A549 treated with Mapracorat at 1 μM for 4 hours (cell line): ENCODE results near the gene UBE2Q1. TPM values are rescaled to one million over a fixed set of nuclear protein-coding genes. Genes with fewer than 3 reads are reported as not detected.

ENCODE experiments used
- total RNA-seq: library from RNA; stranded (reverse); fragments of 200-300 nt; extraction: Qiagen RNA extraction; gene quantifications from 5 replicates; pipeline ENCODE4 v1.2.3, GENCODE V29; 2022

Gene UBE2Q1
- total RNA-seq, result 54.0 to 76.5 TPM (median 64.0 TPM) in 5 replicates

DNA sequence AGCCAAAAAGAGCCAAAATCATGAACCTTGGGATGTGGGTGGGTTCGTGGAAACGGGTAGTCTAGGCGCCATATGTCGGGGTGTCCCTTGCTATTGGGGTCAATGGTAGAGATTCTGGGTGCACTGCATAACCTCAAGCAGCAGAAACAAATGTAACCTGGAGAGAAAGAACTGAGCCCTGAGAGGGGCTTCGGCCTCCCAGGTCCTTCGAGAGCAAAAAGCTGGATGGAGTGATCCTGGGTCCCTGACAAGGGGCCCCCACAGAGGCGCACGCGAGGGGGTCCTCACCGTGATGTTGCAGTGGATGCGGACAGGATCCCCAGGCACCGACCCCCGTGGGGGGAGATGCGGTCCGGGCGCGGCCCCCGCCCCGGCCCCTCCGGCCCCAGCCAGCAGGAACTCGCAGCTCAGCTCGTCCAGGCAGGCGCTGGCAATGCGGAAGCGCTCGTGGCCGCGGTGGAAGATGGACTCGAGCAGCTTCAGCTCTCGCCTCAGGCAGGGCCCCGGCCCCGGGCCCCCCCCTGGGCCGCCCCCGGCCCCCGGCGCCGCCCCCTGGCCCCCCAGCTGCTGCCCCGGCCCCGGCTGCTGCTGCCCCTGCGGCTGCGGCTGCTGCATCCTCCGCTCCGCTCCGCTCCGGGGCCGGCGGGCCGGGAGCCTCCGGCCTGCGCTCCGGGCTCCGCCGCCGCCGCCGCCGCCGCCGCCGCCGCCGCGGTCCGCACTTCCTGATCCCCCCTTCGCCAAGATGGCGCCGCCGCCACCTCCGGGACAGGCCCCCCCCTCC lies at the start of gene UBE2Q1:
UBE2Q1 (minus strand) TSS at position 724 of the 781 bp plus-strand sequence; CDS start at position 615, 109 bp downstream.

GRCh38 chr1:154607609-154608396 lies 49.3 kb upstream of the UBE2Q1 start, which contains the start of gene ADAR:
ADAR (minus strand) TSS chr1:154608186; CDS start chr1:154608006, 180 bp downstream.

DNA sequence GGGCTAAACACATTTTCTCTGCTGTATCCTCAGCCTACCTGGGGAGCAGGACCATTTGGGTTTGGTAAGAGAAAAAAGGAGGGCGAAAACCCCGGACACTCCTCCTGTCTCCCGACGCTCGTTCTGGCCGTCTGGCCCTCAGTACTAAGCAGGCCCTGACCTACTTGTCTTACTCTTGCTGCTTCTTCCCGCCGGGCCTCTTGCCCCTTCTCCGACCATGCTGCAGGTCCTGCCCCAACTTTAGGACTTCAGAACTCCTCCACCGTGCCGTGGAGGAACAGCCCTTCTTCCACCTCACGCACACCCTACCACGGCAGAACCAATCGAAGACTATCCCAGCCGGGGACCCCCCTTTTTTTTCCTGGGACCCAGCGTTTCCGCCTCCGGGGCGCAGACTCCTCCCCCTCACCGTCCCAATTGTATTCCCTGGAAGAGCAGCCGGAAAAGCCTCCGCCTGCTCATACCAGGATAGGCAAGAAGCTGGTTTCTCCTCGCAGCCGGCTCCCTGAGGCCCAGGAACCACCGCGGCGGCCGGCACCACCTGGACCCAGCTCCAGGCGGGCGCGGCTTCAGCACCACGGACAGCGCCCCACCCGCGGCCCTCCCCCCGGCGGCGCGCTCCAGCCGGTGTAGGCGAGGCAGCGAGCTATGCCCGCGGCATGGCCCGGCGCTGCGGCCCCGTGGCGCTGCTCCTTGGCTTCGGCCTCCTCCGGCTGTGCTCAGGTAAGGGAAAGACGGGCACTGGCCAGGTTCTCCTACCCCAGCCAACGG lies 9.1 kb upstream of the UBE2Q1 start, which contains the start of gene CHRNB2:
CHRNB2 (plus strand) TSS at position 393 of the 771 bp plus-strand sequence; CDS start at position 660, 267 bp downstream.

GRCh38 chr1:154502066-154502743 lies 56.3 kb downstream of the UBE2Q1 start, which contains the start of the genes SHE and TDRD10:
SHE (minus strand) TSS chr1:154502412; CDS start chr1:154502026, 386 bp downstream.
TDRD10 (plus strand) TSS chr1:154502219; CDS start chr1:154506904, 4,685 bp downstream.

Other genes starting within 250 kb of the UBE2Q1 start
- not detected in 5 replicates for gene AQP10, start 237.6 kb downstream of the UBE2Q1 start, total RNA-seq
- gene ATP8B2, start 233.1 kb downstream of the UBE2Q1 start, total RNA-seq, result 27.1 to 41.8 TPM (median 38.1 TPM) in 5 replicates
- gene IL6R, start 153.3 kb downstream of the UBE2Q1 start, total RNA-seq, result 22.0 to 30.9 TPM (median 27.2 TPM) in 5 replicates
- 0.23 TPM in 1 of 5 replicates, not detected in the others for gene TDRD10, start 56.4 kb downstream of the UBE2Q1 start, total RNA-seq
- 0.07 to 0.13 TPM (median 0.10 TPM) in 5 replicates for gene SHE, start 56.2 kb downstream of the UBE2Q1 start, total RNA-seq
- gene CHRNB2, start 9.1 kb upstream of the UBE2Q1 start, total RNA-seq, result 0.30 to 0.48 TPM (median 0.43 TPM) in 5 replicates
- gene ADAR, start 49.5 kb upstream of the UBE2Q1 start, total RNA-seq, result 65.4 to 75.7 TPM (median 73.5 TPM) in 5 replicates